BJ (cell line): ENCODE results near the gene AFG1L. TPM values are rescaled to one million over a fixed set of nuclear protein-coding genes. Genes with fewer than 3 reads are reported as not detected.

Experiments
- CTCF ChIA-PET: fragments of 350-600 bp; formaldehyde crosslinking; extraction: SDS; loops from one replicate; lab custom pipeline; 2021; ENCODE audit warnings: antibody characterized with exemption, inconsistent platforms; lab: Yijun Ruan, JAX
- POLR2A ChIA-PET: fragments of 300-600 bp; sonication (Branson Sonifier 250); formaldehyde crosslinking; extraction: SDS; loops from one replicate; lab custom pipeline; 2021; ENCODE audit warnings: antibody characterized with exemption; lab: Charles Lee
- DNase-seq: peaks from one replicate; pipeline ENCODE4 v3.0.0-alpha.2; 2011; ENCODE audit warnings: low read depth
- H3K27me3 ChIP-seq: 2 replicates; pipeline ENCODE4 v1.6.0; 2011; ENCODE audit warnings: low read length; ENCODE audit not compliant: control insufficient read depth, insufficient read depth
- H3K36me3 ChIP-seq: 2 replicates; pipeline ENCODE4 v1.5.1; 2011; ENCODE audit warnings: low read length; ENCODE audit not compliant: control insufficient read depth, insufficient read depth
- H3K4me3 ChIP-seq: 2 replicates; pipeline ENCODE4 v1.5.1; 2011; ENCODE audit warnings: low read depth, mild to moderate bottlenecking, control low read depth, low read length
- polyA plus RNA-seq: library from polyadenylated mRNA; depleted of rRNA; stranded (reverse); fragments of >200 nt; gene quantifications from 2 replicates; pipeline ENCODE4 v1.2.3, GENCODE V29; 2011
- TF ChIP-seq, protein P1 (sequence below): IDR thresholded peaks from 2 replicates; pipeline ENCODE4 v1.5.1; 2011; ENCODE audit warnings: low read depth, mild to moderate bottlenecking, control low read depth, inconsistent platforms, low read length, moderate library complexity; ENCODE audit not compliant: insufficient read depth

Gene AFG1L
- polyA plus RNA-seq, 1 experiment = 1.7 TPM

DNA sequence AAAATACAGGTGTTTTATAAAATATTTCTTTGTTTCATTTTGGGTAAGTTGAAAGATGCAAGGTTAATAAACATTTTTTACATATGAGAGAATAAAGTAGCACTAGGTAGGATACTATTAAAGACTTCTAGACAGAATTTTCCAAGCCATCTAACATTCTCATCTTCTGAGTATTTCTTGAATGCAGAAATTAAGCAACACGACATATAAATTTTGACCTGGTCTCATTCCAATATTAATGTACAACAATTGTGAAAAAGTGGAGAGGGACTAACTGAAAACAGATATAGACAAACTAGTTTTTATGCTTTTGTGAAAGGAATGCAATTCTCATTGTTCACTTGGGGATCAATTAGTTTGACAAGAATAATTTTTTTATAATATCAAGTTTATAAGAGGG, 254.4 kb downstream of the AFG1L start:
- Histone ChIP-seq H3K36me3 (no peaks in the 10 kb centered on the region), H3K4me3 (no peak overlapping the region), H3K27me3 (peaks cover under 1% of the 10 kb centered on the region; the same call in 1 of the 2 replicates)
- CTCF ChIA-PET = no interaction called here
- POLR2A ChIA-PET = no interaction called here
- TF ChIP-seq, protein P1, sequence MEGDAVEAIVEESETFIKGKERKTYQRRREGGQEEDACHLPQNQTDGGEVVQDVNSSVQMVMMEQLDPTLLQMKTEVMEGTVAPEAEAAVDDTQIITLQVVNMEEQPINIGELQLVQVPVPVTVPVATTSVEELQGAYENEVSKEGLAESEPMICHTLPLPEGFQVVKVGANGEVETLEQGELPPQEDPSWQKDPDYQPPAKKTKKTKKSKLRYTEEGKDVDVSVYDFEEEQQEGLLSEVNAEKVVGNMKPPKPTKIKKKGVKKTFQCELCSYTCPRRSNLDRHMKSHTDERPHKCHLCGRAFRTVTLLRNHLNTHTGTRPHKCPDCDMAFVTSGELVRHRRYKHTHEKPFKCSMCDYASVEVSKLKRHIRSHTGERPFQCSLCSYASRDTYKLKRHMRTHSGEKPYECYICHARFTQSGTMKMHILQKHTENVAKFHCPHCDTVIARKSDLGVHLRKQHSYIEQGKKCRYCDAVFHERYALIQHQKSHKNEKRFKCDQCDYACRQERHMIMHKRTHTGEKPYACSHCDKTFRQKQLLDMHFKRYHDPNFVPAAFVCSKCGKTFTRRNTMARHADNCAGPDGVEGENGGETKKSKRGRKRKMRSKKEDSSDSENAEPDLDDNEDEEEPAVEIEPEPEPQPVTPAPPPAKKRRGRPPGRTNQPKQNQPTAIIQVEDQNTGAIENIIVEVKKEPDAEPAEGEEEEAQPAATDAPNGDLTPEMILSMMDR = no peak
- DNase-seq = no peak

DNA sequence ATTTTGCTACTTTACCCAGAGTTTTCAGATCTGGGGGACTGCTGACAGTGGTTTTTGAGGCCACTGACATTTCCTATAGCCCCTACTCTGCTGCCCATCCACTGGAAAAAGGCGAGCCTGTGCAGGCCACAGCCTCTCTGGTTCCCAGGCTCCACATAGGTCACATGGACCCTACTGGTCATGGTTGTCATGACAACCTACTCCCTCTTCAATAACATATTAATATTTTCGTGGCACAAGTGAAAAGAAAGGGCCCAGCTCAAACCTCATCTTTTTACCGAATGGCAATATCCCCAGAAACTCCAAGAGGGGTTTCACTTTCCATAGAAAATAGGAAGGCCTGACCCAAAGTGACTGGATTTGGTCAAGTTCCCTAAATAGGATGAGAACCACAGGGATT, 254.9 kb downstream of the AFG1L start:
- POLR2A ChIA-PET = no interaction called here

DNA sequence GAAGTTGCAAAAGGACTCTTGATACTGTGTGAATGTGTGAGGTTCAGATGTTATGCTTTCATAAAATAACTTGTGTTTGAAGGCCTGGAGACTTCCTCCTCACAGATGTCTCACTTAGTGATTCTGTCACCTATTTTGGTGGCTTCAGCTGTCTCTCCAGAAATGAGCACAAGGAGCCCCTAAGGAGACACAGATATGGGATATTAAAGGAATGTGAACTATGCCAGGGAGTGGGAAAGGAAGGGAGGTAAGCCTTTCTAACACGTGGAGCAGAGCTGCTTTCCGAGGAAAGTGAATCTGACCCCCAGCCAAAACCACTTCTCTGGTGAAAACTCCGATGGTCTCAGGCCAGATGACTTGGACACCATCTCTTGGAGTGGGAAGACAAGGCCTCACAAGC, 255.4 kb downstream of the AFG1L start:
- H3K27me3 ChIP-seq = peaks cover 1% of the 10 kb centered on the region; the same call in 1 of the 2 replicates
- TF ChIP-seq, protein P1 = no peak
- no peak for DNase-seq
- no peaks in the 10 kb centered on the region for H3K36me3 ChIP-seq
- ChIA-PET POLR2A (no interaction called here), CTCF (interaction anchor here (0.9 to 1.9 kb wide), 3 partner anchors 8 to 343 kb away, joined by 3 to 6 read pairs (median 5); no protein-coding TSS in a partner anchor)
- no peak overlapping the region for H3K4me3 ChIP-seq

More for the DNA sequence above, 254.9 kb downstream of the AFG1L start:
- TF ChIP-seq, protein P1 = no peak
- Histone ChIP-seq H3K27me3 (peaks cover 1% of the 10 kb centered on the region; the same call in 1 of the 2 replicates), H3K36me3 (no peaks in the 10 kb centered on the region), H3K4me3 (no peak overlapping the region)
- CTCF ChIA-PET = interaction anchor here (1.8 kb wide), 1 partner anchor 344 kb away, joined by 6 read pairs; no protein-coding TSS in a partner anchor
- DNase-seq = no peak

DNA sequence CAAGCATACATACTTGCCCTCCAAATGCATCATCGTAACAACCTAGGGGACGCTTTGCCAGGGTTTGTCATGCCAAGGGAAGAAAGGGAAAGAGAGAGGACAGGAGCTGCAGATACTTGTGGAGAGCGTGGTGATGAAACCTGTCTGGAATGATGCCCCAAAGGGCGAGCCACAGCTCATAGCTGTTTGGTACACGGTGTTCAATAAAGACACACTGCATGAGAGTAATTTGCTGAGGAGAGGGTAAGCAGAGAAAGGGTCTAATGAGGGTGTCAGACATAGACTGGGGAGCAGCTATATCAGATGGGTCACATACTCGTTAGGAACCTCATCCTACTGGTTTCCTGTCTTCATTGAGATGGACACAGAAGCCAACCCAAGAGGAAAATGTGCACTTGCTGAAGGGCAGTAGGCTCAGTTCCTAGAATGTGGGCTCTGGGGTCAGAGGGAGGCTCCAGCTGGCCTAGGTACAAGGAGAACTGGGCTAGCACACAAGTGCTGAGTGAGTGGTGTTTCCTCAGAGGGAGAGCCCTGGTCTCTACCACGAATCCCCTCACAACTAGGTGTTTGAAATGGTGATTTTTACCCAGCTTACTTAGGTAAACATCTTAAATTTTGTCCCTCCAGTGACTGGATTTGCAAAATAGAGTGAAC, 260.7 kb downstream of the AFG1L start:
- no peaks in the 10 kb centered on the region for H3K36me3 ChIP-seq
- H3K4me3 ChIP-seq = no peak overlapping the region
- POLR2A ChIA-PET = no interaction called here
- TF ChIP-seq, protein P1 = no peak
- CTCF ChIA-PET = interaction anchor here (0.6 to 6.6 kb wide), 6 partner anchors 10 to 518 kb away, joined by 3 to 28 read pairs (median 4); no protein-coding TSS in a partner anchor
- peaks cover 1% of the 10 kb centered on the region; the same call in 1 of the 2 replicates for H3K27me3 ChIP-seq
- no peak for DNase-seq

DNA sequence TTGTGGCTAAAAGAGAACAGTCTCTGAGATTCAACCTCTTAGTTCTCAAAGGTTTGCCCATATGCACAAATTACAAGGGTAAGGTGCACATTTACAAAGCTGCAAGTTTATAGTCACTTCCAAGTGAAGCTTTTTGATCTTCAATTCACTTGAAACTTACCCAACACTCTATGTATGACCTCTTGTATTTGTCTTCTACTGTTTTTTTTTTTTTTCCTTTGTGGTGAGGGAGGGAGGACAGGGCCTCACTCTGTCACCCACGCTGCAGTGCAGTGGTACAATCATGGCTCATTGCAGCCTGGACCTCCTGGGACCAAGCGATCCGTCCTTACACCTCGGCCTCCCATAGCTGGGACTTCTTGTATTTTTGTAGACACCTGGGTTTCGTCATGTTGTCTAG, 261.4 kb downstream of the AFG1L start:
- H3K27me3 ChIP-seq = peaks cover 1% of the 10 kb centered on the region; the same call in 1 of the 2 replicates
- ChIA-PET CTCF (interaction anchor here (0.6 to 6.6 kb wide), 6 partner anchors 11 to 519 kb away, joined by 3 to 28 read pairs (median 5); no protein-coding TSS in a partner anchor), POLR2A (no interaction called here)
- DNase-seq = no peak
- no peaks in the 10 kb centered on the region for H3K36me3 ChIP-seq
- H3K4me3 ChIP-seq = no peak overlapping the region
- TF ChIP-seq, protein P1 = no peak
